Measurements from ENCODE around the gene LKAAEAR1.
A peak's percentile ranks its signal among the peaks of the same experiment; 100 is the strongest.

LKAAEAR1 gene

GRCh38 chr20:64110411-64111068 is 26.3 kb upstream of the LKAAEAR1 start:
- DNase-seq = peak; percentile 47

DNA sequence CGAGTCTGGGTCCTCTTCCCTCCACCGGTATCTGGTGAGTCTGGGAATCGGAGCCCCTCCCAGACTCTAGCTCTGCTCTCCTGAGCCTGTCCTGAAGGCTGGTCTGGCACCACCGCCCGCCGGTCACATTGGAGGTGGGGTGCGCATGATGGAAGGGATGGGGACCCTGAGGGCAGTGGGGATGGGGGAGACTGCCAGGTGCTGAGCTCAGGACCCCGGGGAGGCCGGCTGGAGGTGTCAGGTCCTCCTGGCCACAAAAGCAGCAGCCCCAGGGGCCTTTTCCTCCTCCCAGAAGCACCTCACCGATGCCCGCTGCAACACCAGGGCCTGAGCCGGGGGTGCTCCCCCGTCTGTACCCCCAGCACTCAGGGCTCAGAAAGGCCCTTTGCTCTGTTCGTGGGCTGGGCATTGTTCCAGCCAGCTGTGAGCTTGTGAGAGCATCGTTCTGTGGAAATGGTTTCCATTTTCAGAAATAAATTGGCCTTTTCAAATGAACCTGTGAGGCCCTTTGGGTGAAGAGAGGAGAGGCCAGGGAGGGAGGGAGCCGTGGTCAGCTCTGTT is 25.7 kb upstream of the LKAAEAR1 start:
- no peak for DNase-seq

DNA sequence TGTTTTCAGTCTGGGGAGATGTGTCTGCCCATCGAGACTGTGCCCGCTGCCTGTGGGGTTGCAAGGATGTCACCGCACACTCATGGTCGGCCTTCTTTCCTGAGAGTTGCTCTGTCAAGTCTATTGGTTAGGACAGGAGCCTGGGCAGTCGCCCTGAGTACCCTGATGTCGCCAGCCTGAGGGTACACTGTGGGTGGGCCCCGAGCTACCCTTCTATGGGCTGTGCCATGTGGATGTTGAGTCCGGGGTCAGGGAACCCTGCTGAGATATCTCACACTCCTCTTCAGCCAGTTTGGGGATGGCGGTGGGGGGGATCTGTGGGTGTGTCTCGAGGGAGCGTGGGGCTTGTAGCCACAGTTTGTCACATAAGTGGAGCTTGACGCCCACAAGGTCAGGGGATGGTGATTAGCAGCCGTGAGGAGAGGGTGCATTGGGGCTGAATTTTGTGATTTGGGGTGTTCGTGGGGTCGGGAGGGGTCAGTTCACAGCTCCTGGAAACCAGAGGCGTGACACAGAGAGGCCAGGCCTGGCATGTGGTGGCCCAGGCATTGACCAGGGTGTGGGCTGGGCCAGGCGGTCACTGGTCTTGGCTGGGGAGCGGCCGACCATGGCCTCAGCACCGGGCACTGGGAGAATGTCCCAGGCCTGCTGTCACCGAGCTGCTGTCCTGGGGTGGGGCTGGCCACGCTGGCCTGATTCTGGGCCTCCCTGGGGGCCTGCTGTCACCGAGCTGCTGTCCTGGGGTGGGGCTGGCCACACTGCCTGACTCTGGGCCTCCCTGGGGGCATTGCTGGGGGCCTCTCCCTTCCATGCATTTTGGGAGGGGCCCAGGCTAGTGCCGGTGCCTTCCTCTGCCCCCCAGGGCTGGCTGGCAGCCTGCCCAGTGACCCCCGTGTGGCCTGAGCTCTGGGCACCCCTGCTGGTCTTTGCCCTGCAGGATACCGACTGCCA is 24.8 kb upstream of the LKAAEAR1 start:
- no peak for DNase-seq

- DNase-seq = peak; percentile 43
Observed at GRCh38 chr20:64107736-64108457, 23.7 kb upstream of the LKAAEAR1 start.

- peak; percentile 59 for DNase-seq
Observed at GRCh38 chr20:64106981-64107735, 23.0 kb upstream of the LKAAEAR1 start, which contains the start of gene NPBWR2. Gene NPBWR2, minus strand, starts transcription at chr20:64107565. Its CDS starts 734 bp downstream, at chr20:64106831.

GRCh38 chr20:64106435-64106961 is 22.3 kb upstream of the LKAAEAR1 start:
- no peak for DNase-seq

- DNase-seq = no peak
Observed at GRCh38 chr20:64105846-64106434, 21.7 kb upstream of the LKAAEAR1 start.

- DNase-seq = no peak
Observed at GRCh38 chr20:64104667-64105451, 20.7 kb upstream of the LKAAEAR1 start.

DNA sequence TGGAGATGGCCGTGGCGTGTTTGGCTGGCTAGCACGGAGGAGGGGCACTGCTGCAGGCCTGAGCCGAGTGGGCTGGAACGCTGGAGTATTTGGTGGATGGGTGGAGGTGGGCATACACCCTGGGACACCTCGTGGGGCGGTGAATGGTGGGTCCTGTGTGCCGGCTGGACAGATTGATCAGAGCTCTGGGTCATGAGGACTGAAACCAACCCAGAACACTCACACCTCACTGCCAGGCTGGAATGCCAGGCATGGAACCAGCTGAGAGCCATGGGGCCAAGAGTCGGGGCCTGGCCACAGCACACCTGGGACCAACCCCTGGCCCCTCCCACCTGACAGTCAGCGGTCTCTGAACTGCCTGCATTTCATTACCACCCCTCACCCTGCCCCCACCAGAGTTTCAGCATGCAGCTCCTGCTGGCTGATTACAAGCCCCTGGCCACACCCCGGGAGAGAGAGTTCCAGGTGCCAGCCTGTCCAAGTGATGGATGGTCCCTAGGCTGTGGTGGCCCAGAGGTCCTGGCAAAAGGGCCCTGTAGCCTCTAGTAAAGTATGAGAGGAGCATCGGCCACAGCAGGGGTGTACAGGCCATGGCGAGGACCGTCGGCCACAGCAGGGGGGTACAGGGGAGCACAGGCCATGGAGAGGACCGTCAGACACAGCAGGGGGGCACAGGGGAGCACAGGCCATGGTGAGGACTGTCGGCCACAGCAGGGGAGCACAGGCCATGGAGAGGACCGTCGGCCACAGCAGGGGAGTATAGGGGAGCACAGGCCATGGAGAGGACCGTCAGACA is 19.9 kb upstream of the LKAAEAR1 start:
- DNase-seq = no peak

DNA sequence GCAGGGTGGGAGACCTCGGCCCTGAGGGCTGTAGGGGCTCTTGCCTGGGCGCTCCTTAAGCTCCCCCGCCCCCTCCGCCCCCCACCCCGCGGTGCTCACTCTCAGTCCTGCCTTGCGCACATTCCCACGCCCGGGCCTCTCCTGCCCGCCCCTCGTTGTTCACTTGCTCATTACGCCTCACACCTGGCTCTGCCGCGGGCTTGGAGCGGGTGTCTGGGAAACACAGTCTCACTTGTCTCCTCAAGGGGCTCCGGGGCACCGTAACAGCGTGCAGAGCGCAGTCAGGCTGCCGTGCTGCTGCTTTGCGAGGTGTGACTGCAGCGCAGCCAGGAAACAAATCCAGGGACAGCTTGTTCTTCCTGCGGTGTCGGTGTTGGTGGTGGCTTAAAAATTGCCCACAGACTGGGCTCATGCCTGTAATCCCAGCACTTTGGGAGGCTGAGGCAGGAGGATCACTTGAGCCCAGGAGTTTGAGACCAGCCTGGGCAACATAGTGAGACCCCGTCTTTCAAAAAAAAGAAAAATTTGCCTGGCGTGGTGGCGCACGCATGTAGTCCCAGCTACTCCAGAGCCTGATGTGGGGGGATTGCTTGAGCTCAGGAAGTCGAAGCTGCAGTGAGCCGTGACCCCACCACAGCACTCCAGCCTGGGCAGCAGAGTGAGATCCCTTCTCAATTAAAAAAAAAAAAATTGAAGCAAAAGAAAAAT is 18.6 kb upstream of the LKAAEAR1 start:
- no peak for DNase-seq

DNA sequence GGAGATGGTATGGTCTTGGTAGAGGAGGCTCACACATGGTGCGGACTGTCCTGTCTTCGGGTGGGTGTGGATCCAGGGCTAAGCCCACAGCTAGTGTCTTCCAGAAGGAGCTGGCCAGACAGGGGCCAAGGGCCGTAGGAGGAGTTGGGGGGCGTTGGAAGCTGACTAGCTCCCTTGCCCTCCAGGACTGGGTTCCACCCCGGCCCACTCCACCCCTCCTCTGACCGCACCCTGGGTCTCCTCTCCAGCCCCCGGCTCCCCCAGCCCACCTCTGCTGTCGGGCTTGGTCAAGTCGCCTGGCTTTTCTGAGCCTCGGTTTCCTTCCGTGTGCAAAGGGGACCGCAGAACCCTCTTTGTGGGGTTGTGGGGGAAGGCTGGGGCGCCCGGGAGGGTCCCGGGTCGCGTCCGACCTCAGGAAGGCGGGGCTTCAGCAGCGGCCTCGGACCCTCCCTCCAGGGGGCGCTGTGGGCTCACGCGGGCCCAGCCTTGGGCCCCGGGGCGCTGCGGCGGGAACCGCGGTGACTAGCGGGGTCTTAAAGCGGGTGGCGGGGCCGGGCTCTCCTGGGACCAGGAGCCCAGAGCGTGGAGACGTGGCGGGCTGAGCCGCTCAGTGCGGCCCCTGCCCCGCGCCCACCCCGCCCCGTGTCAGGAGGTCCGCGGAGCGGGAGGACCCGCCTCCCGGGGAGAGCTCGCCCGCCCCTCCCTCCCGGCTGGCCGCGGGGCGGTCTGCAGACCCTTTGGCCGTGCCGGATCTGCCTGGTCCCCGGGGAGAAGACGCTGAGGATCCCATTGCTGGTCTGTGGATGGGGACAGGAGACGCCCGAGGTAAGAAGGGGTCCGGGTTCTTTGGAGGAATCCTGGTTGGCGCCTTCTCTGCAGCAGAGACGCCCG is 17.8 kb upstream of the LKAAEAR1 start:
- peak; percentile 96 for DNase-seq

GRCh38 chr20:64100946-64101688 is 16.9 kb upstream of the LKAAEAR1 start:
- no peak for DNase-seq

GRCh38 chr20:64100566-64100888 is 16.3 kb upstream of the LKAAEAR1 start:
- no peak for DNase-seq

- no peak for DNase-seq
Observed at GRCh38 chr20:64099880-64100565, 15.8 kb upstream of the LKAAEAR1 start.

GRCh38 chr20:64099086-64099786 is 15.0 kb upstream of the LKAAEAR1 start:
- DNase-seq = no peak

- DNase-seq = no peak
Observed at GRCh38 chr20:64098471-64099013, 14.3 kb upstream of the LKAAEAR1 start.
